Measurements from ENCODE around the gene PLCE1.

The PLCE1 gene

GRCh38 chr10:93994438-93994801 lies 689 bp downstream of the PLCE1 start:
- DNase-seq (ENCODE audit: low spot score): no peak

GRCh38 chr10:93995182-93995581 lies 1.5 kb downstream of the PLCE1 start:
- no peak for DNase-seq (ENCODE audit: low spot score)

GRCh38 chr10:93995598-93996271 lies 2.0 kb downstream of the PLCE1 start:
- DNase-seq (ENCODE audit: low spot score): no peak

- DNase-seq (ENCODE audit: low spot score): no peak
Measured at GRCh38 chr10:93996551-93996950, 2.8 kb downstream of the PLCE1 start.

DNA sequence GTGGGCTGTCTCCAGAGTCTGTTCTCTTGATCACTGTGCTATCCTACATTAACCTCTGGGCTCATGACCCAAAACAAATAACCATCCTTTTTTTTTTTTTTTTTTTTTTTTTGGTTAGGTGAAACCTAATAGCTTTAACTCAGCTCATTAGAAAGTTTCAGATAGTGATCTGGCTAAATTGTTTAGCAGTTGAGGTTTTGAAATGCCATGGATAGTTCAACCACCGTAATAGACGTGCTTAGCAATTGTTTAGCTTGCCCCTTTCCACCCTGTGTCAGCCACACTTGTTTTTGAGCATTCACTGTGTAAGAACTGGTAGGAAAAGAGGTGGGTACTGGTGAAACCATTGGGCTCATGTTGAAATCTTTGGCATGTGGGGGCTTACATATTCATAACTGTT lies 3.8 kb downstream of the PLCE1 start:
- no peak for DNase-seq (ENCODE audit: low spot score)

- DNase-seq (ENCODE audit: low spot score): no peak
Measured at GRCh38 chr10:93999401-93999851, 5.7 kb downstream of the PLCE1 start.

DNA sequence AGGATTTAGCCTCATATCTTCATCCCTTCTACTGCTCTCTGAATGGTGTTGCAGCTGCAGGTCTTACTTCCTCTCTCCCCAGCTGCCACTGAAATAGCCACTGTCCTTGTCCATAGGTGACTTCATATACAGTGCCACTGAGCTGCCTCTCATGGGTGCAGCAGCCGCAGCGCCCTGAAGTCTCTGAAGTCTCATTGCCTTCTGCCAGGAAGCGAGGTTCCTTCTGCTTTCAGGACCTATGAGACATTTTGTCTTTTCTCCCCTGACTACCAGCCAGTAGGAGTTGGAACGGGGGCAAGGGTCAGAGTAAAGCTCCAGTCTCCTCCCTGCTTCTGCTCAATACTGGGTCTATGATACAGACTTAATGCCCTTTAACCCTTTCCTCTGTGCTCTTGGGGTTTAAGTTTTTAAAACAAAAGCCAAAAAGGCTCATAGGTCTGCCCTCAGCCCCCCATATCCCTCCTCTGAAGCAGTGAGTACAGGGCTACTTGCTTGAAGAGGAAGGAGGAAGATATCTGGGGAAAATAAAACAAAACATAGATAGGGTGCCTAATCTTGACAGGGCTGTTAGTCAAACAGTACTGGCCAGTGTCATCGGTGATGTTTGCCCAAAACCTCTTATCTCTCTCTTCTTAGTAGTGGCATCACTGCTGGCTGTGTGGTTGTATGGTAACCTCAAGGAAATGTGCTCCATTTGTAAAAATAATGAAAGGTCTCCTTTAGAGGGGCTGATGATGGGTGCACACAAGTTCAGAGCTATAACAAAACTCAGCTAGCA lies 7.1 kb downstream of the PLCE1 start:
- no peak for DNase-seq (ENCODE audit: low spot score)

DNA sequence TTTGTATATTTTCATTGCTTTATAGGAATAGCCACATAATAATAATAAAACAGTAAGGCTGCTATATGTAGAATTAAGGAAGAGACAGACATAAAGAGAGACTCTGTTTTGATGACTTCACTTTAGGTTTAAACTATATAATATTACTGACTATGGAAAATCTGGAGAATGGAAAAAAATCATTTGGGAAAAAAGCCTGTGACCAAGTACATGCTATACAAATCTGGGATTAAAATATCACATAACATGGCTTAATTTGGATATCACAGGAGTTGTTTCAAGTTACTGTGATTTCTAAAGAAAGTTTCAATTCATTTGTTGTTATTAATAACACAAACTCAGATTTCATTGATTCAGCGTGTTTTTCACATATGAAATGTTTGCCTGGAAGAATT lies 7.7 kb downstream of the PLCE1 start:
- DNase-seq (ENCODE audit: low spot score): no peak

- DNase-seq (ENCODE audit: low spot score): no peak
Measured at GRCh38 chr10:94002156-94002555, 8.4 kb downstream of the PLCE1 start.

DNA sequence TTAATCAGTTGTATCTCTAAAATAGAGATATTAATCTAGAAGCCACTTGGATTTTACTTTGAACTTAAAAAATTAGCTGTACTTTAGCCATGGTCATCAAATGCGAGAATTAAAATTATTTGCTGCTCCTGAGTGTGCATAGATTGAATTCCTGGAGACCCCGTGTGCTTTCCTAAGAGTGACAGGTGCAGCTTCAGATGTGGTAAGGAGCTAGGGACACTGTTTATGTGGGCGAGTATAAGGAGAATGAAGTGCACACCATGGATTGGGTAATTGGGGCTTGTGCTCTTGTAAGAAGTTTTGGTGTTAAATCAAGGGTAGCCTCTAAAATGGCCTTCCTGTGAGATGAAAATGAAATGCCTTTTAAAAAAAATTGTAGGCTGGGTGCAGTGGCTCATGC lies 9.8 kb downstream of the PLCE1 start:
- no peak for DNase-seq (ENCODE audit: low spot score)

DNA sequence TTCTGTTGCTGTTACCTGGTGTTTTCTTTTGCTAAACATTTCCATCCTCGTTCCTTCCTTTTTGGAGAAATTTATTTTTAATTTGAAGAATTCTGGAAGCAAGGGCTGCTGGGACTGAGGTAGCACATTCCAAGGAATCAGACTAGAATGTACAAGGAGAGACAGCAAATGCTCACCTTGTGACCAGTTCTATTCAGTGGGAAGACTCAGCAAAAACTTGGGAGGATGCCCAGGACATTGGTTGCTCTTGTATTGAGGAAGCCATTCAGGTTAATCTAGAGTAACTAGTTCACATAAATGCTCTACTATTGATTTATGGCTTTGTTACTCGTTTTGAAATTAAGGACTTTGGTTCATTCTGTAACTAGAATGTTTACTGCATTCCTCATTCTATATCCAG lies 11.3 kb downstream of the PLCE1 start:
- DNase-seq (ENCODE audit: low spot score): no peak

- no peak for DNase-seq (ENCODE audit: low spot score)
Measured at GRCh38 chr10:94006591-94007550, 13.1 kb downstream of the PLCE1 start.

DNA sequence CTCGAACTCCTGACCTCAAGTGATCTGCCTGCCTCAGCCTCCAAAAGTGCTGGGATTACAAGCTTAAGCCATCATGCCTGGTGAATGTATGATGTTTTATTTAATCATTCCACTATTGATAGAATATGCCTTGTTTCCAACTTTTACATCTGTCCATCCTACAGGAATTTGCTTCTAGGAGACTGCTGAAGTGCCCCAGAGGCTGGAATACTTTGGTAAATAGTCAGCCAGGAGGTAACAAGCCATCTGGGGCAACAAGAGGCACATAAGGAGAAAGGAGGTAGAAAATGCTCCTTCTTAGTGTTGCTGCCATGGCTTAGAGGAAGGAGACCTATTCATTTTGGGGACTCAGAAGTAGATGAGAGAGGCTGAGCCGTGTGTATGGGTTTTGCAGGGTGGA lies 14.8 kb downstream of the PLCE1 start:
- DNase-seq (ENCODE audit: low spot score): no peak

DNA sequence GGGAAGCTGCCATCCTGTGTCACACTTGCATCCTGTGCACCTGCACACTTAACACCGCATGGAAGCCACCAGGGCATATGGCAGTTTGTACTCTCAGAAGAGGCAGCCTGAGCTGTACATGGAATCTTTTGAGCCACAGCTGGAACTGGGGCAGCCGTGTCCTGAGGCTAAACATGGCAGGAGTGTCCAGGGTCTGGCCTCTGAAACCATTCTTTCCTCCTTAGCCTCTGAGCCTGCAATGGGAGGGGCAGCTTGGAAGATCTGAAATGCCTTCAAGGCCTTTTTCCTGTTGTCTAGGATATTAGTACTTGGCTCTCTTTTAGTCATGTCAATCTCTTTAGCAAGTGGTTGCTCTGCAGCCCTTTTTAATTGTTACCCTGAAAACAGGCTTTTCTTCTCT lies 16.4 kb downstream of the PLCE1 start:
- no peak for DNase-seq (ENCODE audit: low spot score)

DNA sequence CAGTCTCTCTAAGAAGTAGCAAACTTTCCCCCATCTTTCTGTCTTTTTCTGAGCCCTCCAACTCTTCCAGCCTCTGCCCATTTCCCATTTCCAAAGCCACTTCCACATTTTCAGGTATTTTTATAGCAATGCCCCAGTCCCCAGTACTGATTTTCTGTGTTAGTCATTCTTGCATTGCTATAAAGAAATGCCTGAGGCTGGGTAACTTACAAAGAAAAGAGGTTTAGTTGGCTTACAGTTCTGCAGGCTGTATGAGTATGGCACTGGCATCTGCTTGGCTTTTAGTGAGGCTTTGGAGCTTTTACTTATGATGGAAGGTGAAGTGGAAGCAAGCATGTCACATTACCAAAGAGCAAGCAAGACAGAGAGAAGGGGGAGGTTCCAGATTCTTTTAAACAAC lies 17.2 kb downstream of the PLCE1 start:
- no peak for DNase-seq (ENCODE audit: low spot score)

GRCh38 chr10:94011296-94011695 lies 17.6 kb downstream of the PLCE1 start:
- no peak for DNase-seq (ENCODE audit: low spot score)

DNA sequence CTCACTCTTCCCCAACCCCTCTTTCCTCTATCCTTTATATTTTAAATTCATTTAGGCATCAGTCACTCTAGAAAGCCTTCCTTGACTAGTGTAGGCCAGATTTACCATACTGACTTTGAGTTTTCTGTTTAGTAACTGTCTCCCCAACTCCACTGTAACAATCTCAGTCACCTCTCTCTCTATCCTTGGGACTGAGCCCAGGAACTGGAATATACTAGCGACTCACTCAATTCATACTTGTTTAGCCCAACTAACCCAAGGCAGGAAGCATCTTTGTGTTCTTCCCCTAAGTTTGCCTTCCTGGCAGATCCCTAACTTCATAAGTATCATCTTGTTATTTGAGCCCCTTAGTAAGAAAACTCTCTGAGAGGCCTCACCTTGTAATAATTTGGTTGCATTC lies 19.1 kb downstream of the PLCE1 start:
- no peak for DNase-seq (ENCODE audit: low spot score)

DNA sequence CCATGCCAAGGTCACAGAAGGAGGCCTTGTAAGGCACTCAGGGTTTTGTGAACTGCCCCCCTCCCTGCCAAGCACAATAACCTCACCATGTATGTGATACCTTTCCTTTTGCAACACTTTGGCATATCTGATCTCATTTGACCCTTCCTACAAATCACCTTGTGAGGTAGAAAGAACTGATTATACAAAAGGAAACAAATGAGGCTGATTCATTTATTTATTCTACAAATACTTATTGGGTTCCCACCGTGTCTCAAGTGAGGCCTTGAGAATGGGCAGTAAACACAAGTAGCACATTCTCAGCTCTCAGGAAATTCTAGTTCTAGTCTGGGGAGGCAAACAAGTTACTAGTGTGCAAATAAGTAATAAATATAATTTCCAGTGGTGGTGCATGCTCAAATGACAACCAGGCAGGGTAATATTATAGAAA lies 19.6 kb downstream of the PLCE1 start:
- no peak for DNase-seq (ENCODE audit: low spot score)

DNA sequence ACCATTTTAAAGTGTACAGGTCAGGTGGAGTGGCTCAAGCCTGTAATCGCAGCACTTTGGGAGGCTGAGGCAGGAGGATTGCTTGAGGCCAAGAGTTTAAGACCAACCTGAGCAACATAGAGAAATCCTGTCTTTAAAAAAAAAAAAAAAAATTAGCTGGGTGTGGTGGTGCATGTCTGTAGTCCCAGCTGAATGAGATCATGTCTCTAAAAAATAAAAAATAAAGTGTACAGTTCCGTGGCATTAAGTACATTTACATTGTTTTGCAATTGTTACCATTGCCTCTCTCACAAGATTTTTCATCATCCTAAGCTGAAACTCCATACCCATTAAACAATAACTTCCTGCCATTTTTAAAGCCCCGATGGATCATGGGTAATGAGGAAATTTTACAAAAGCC lies 20.6 kb downstream of the PLCE1 start:
- no peak for DNase-seq (ENCODE audit: low spot score)

GRCh38 chr10:94016727-94017714 lies 23.3 kb downstream of the PLCE1 start:
- DNase-seq (ENCODE audit: low spot score): no peak

GRCh38 chr10:94018107-94018506 lies 24.4 kb downstream of the PLCE1 start:
- DNase-seq (ENCODE audit: low spot score): no peak
